WTC11 (cell line): ENCODE measurements around the gene APOBEC3H. TPM values are rescaled to one million over a fixed set of nuclear protein-coding genes. Genes with fewer than 3 reads are reported as not detected.

Source experiments
- ATAC-seq: fragments of 200-7000 bp; cut with Tn5 transposase; 2 replicates; pipeline ENCODE4 v1.10.0; 2021; ENCODE audit warnings: mild to moderate bottlenecking, moderate library complexity
- CTCF ChIA-PET: fragments of 300-600 bp; sonication (Branson Sonifier 250); formaldehyde crosslinking; loops from one replicate; lab custom pipeline; 2021; ENCODE audit warnings: antibody characterized with exemption; lab: Charles Lee
- POLR2A ChIA-PET: fragments of 350-600 bp; sonication (Branson Sonifier 250); formaldehyde crosslinking; loops from one replicate; lab custom pipeline; 2021; ENCODE audit warnings: antibody characterized with exemption; lab: Charles Lee
- DNase-seq: peaks from one replicate; pipeline ENCODE4 v3.0.0; 2021; ENCODE audit warnings: low spot score
- H3K27ac Mint-ChIP-seq: 2 replicates; pipeline ENCODE4 v1.8.0; 2021; ENCODE audit warnings: mixed read lengths
- H3K27me3 Mint-ChIP-seq: 2 replicates; pipeline ENCODE4 v1.8.0; 2021; ENCODE audit warnings: low read depth, mild to moderate bottlenecking, moderate library complexity, mixed read lengths
- H3K36me3 Mint-ChIP-seq: 2 replicates; pipeline ENCODE4 v1.8.0; 2021; ENCODE audit warnings: mixed read lengths
- H3K4me1 Mint-ChIP-seq: 2 replicates; pipeline ENCODE4 v1.8.0; 2022; ENCODE audit warnings: mixed read lengths
- H3K4me3 Mint-ChIP-seq: 2 replicates; pipeline ENCODE4 v1.8.0; 2021; ENCODE audit warnings: mild to moderate bottlenecking, moderate library complexity, mixed read lengths
- H3K9me3 Mint-ChIP-seq: 2 replicates; pipeline ENCODE4 v1.8.0; 2021; ENCODE audit warnings: mixed read lengths
- ATF2 ChIP-seq: sonication (generic); formaldehyde crosslinking; IDR thresholded peaks from 2 replicates; pipeline ENCODE4 v1.8.1; 2022; ENCODE audit warnings: low read depth, missing genetic modification reagents, borderline replicate concordance
- CREM ChIP-seq: sonication (generic); formaldehyde crosslinking; IDR thresholded peaks from 2 replicates; pipeline ENCODE4 v1.8.1; 2022; ENCODE audit warnings: mild to moderate bottlenecking, missing genetic modification reagents, moderate library complexity
- E2F1 ChIP-seq: sonication (generic); formaldehyde crosslinking; IDR thresholded peaks from 2 replicates; pipeline ENCODE4 v1.8.0; 2022; ENCODE audit warnings: mild to moderate bottlenecking, missing genetic modification reagents
- MLX ChIP-seq: sonication (generic); formaldehyde crosslinking; IDR thresholded peaks from 2 replicates; pipeline ENCODE4 v1.8.1; 2023; ENCODE audit warnings: mild to moderate bottlenecking, missing genetic modification reagents, moderate library complexity
- OVOL2 ChIP-seq: fragments of 250-450 bp; sonication (Bioruptor Pico); IDR thresholded peaks from 2 replicates; pipeline ENCODE4 v1.9.0; 2021; ENCODE audit warnings: mild to moderate bottlenecking, borderline replicate concordance
- PRDM15 ChIP-seq: sonication (generic); formaldehyde crosslinking; IDR thresholded peaks from 2 replicates; pipeline ENCODE4 v1.8.0; 2022; ENCODE audit warnings: missing genetic modification reagents
- SMAD3 ChIP-seq: sonication (generic); formaldehyde crosslinking; IDR thresholded peaks from 2 replicates; pipeline ENCODE4 v1.8.0; 2022; ENCODE audit warnings: missing genetic modification reagents, mild to moderate bottlenecking, borderline replicate concordance
- USF2 ChIP-seq: sonication (generic); formaldehyde crosslinking; IDR thresholded peaks from 2 replicates; pipeline ENCODE4 v1.8.1; 2023; ENCODE audit warnings: mild to moderate bottlenecking, missing genetic modification reagents, moderate library complexity
- ZNF232 ChIP-seq: sonication (generic); formaldehyde crosslinking; IDR thresholded peaks from 2 replicates; pipeline ENCODE4 v1.8.0; 2022; ENCODE audit warnings: mild to moderate bottlenecking, missing genetic modification reagents
- total RNA-seq: library from RNA; stranded (reverse); gene quantifications from 3 replicates; pipeline ENCODE4 v1.2.3, GENCODE V29; 2021
- TF ChIP-seq, protein P1 (sequence below): fragments of 250-450 bp; sonication (Bioruptor Pico); IDR thresholded peaks from 2 replicates; pipeline ENCODE4 v1.9.0; 2021; ENCODE audit warnings: mild to moderate bottlenecking, borderline replicate concordance
- TF ChIP-seq, protein P2 (sequence below): fragments of 250-450 bp; sonication (Bioruptor Pico); IDR thresholded peaks from 2 replicates; pipeline ENCODE4 v1.9.0; 2021; ENCODE audit warnings: mild to moderate bottlenecking
- TF ChIP-seq, protein P3 (sequence below): sonication (generic); formaldehyde crosslinking; IDR thresholded peaks from 2 replicates; pipeline ENCODE4 v1.8.0; 2023; ENCODE audit warnings: missing genetic modification reagents, mild to moderate bottlenecking, borderline replicate concordance
- TF ChIP-seq, protein P4 (sequence below): fragments of 200-600 bp; IDR thresholded peaks from 2 replicates; pipeline ENCODE4 v1.8.0; 2022; ENCODE audit warnings: antibody characterized with exemption

Gene APOBEC3H
- total RNA-seq, 1 experiment from 2014 or later = 0.42 TPM

DNA sequence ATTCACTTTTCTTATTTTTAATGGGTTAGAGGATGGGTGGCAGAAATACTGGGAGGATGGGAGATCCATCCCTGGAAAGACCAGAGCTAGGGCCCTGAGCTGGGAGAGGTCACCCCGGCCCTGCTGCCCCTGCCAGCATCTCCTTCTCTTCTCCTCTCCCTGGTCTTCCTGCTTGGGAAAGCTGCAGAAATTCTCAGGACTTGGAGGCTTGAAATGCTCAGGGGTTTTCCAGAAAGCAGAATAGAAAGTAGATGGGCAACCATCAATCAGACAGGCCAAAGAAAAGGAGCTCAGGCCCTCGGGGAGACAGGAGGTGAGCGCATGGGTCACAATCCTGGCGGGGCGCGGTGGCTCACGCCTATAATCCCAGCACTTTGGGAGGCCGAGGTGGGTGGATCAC lies 1.5 kb downstream of the APOBEC3H start (continued):
- TF ChIP-seq, protein P1, sequence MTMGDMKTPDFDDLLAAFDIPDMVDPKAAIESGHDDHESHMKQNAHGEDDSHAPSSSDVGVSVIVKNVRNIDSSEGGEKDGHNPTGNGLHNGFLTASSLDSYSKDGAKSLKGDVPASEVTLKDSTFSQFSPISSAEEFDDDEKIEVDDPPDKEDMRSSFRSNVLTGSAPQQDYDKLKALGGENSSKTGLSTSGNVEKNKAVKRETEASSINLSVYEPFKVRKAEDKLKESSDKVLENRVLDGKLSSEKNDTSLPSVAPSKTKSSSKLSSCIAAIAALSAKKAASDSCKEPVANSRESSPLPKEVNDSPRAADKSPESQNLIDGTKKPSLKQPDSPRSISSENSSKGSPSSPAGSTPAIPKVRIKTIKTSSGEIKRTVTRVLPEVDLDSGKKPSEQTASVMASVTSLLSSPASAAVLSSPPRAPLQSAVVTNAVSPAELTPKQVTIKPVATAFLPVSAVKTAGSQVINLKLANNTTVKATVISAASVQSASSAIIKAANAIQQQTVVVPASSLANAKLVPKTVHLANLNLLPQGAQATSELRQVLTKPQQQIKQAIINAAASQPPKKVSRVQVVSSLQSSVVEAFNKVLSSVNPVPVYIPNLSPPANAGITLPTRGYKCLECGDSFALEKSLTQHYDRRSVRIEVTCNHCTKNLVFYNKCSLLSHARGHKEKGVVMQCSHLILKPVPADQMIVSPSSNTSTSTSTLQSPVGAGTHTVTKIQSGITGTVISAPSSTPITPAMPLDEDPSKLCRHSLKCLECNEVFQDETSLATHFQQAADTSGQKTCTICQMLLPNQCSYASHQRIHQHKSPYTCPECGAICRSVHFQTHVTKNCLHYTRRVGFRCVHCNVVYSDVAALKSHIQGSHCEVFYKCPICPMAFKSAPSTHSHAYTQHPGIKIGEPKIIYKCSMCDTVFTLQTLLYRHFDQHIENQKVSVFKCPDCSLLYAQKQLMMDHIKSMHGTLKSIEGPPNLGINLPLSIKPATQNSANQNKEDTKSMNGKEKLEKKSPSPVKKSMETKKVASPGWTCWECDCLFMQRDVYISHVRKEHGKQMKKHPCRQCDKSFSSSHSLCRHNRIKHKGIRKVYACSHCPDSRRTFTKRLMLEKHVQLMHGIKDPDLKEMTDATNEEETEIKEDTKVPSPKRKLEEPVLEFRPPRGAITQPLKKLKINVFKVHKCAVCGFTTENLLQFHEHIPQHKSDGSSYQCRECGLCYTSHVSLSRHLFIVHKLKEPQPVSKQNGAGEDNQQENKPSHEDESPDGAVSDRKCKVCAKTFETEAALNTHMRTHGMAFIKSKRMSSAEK (CRISPR knock-in tag) = no peak
- TF ChIP-seq OVOL2 (no peak), ZNF232 (no peak), ATF2 (CRISPR knock-in tag) (no peak), MLX (CRISPR knock-in tag) (no peak)
- TF ChIP-seq, protein P2, sequence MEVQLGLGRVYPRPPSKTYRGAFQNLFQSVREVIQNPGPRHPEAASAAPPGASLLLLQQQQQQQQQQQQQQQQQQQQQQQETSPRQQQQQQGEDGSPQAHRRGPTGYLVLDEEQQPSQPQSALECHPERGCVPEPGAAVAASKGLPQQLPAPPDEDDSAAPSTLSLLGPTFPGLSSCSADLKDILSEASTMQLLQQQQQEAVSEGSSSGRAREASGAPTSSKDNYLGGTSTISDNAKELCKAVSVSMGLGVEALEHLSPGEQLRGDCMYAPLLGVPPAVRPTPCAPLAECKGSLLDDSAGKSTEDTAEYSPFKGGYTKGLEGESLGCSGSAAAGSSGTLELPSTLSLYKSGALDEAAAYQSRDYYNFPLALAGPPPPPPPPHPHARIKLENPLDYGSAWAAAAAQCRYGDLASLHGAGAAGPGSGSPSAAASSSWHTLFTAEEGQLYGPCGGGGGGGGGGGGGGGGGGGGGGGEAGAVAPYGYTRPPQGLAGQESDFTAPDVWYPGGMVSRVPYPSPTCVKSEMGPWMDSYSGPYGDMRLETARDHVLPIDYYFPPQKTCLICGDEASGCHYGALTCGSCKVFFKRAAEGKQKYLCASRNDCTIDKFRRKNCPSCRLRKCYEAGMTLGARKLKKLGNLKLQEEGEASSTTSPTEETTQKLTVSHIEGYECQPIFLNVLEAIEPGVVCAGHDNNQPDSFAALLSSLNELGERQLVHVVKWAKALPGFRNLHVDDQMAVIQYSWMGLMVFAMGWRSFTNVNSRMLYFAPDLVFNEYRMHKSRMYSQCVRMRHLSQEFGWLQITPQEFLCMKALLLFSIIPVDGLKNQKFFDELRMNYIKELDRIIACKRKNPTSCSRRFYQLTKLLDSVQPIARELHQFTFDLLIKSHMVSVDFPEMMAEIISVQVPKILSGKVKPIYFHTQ = no peak
- TF ChIP-seq, all 79 proteins: peak for 0

GRCh38 chr22:39101226-39101625 lies 4.2 kb downstream of the APOBEC3H start:
- no peak for DNase-seq
- no peaks in the 10 kb centered on the region for H3K9me3 Mint-ChIP-seq
- peak overlapping the region; percentile 14; the same call in 1 of the 2 replicates for H3K4me3 Mint-ChIP-seq
- no peaks in the 10 kb centered on the region for H3K27me3 Mint-ChIP-seq
- no peaks in the 10 kb centered on the region for H3K36me3 Mint-ChIP-seq
- CTCF ChIA-PET = interaction anchor here (0.6 to 1.6 kb wide), 3 partner anchors 34 to 244 kb away, joined by 3 to 7 read pairs (median 3); no protein-coding TSS in a partner anchor
- H3K4me1 Mint-ChIP-seq = peaks cover 40% of the 10 kb centered on the region
- ATAC-seq = no peak
- POLR2A ChIA-PET = no interaction called here
- H3K27ac Mint-ChIP-seq = peak overlapping the region; percentile 80
- TF ChIP-seq, protein P3, sequence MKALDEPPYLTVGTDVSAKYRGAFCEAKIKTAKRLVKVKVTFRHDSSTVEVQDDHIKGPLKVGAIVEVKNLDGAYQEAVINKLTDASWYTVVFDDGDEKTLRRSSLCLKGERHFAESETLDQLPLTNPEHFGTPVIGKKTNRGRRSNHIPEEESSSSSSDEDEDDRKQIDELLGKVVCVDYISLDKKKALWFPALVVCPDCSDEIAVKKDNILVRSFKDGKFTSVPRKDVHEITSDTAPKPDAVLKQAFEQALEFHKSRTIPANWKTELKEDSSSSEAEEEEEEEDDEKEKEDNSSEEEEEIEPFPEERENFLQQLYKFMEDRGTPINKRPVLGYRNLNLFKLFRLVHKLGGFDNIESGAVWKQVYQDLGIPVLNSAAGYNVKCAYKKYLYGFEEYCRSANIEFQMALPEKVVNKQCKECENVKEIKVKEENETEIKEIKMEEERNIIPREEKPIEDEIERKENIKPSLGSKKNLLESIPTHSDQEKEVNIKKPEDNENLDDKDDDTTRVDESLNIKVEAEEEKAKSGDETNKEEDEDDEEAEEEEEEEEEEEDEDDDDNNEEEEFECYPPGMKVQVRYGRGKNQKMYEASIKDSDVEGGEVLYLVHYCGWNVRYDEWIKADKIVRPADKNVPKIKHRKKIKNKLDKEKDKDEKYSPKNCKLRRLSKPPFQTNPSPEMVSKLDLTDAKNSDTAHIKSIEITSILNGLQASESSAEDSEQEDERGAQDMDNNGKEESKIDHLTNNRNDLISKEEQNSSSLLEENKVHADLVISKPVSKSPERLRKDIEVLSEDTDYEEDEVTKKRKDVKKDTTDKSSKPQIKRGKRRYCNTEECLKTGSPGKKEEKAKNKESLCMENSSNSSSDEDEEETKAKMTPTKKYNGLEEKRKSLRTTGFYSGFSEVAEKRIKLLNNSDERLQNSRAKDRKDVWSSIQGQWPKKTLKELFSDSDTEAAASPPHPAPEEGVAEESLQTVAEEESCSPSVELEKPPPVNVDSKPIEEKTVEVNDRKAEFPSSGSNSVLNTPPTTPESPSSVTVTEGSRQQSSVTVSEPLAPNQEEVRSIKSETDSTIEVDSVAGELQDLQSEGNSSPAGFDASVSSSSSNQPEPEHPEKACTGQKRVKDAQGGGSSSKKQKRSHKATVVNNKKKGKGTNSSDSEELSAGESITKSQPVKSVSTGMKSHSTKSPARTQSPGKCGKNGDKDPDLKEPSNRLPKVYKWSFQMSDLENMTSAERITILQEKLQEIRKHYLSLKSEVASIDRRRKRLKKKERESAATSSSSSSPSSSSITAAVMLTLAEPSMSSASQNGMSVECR (CRISPR knock-in tag) = no peak
- TF ChIP-seq PRDM15 (CRISPR knock-in tag) (no peak), SMAD3 (CRISPR knock-in tag) (no peak), USF2 (CRISPR knock-in tag) (no peak), CREM (no peak), E2F1 (CRISPR knock-in tag) (no peak)
- TF ChIP-seq, protein P4, sequence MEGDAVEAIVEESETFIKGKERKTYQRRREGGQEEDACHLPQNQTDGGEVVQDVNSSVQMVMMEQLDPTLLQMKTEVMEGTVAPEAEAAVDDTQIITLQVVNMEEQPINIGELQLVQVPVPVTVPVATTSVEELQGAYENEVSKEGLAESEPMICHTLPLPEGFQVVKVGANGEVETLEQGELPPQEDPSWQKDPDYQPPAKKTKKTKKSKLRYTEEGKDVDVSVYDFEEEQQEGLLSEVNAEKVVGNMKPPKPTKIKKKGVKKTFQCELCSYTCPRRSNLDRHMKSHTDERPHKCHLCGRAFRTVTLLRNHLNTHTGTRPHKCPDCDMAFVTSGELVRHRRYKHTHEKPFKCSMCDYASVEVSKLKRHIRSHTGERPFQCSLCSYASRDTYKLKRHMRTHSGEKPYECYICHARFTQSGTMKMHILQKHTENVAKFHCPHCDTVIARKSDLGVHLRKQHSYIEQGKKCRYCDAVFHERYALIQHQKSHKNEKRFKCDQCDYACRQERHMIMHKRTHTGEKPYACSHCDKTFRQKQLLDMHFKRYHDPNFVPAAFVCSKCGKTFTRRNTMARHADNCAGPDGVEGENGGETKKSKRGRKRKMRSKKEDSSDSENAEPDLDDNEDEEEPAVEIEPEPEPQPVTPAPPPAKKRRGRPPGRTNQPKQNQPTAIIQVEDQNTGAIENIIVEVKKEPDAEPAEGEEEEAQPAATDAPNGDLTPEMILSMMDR = no peak
